HepG2 (cell line): ENCODE data around the gene RAD52. TPM values are rescaled to one million over a fixed set of nuclear protein-coding genes. Genes with fewer than 3 reads are reported as not detected.

Source experiments
- ATAC-seq: fragments of 200-7000 bp; cut with Tn5 transposase; 3 replicates; pipeline ENCODE4 v1.9.1; 2020; ENCODE audit warnings: mild to moderate bottlenecking, moderate library complexity
- BruUV-seq: library from RNA; stranded (reverse); fragments of 400-500 nt; replicated peaks from 2 replicates; lab custom pipeline; 2021; lab: Mats Ljungman, UMichigan
- CTCF ChIA-PET: fragments of 300-600 bp; formaldehyde crosslinking; extraction: SDS; loops from one replicate; lab custom pipeline; 2021; ENCODE audit warnings: low total read pairs, inconsistent platforms, low intra/inter-chr PET ratio; lab: Yijun Ruan, JAX
- POLR2A ChIA-PET: fragments of 350-600 bp; sonication (Branson Sonifier 250); formaldehyde crosslinking; loops from one replicate; lab custom pipeline; 2020; ENCODE audit warnings: antibody characterized with exemption, inconsistent platforms; lab: Yijun Ruan, JAX
- DNase-seq: peaks from one replicate; pipeline ENCODE4 v3.0.0-alpha.2; 2015; ENCODE audit warnings: low spot score
- FAIRE-seq: peaks from 3 replicates; lab custom pipeline; 2011; peaks lifted over from hg19 to GRCh38; lab: Jason Lieb, UNC
- H2AFZ ChIP-seq: one replicate; pipeline ENCODE4 v1.6.1; 2011; ENCODE audit warnings: low read length, inconsistent platforms
- H3K27ac ChIP-seq: fragments of 300-600 bp; 3 replicates; pipeline ENCODE4 v1.8.0; 2011; ENCODE audit warnings: mixed run types, mild to moderate bottlenecking, mixed read lengths, low read length, inconsistent platforms; ENCODE audit not compliant: insufficient read depth; ENCODE audit errors: extremely low read length
- H3K27me3 ChIP-seq, 2 experiments: fragments of 200-600 bp in 1 of 2; 2 replicates in 1 of 2; 3 replicates in 1 of 2; pipeline versions ENCODE4 v1.6.0 to v1.8.0; 2011; ENCODE audit warnings: low read length in 2 of 2, mild to moderate bottlenecking in 2 of 2, moderate library complexity in 2 of 2, inconsistent platforms in 1 of 2; ENCODE audit not compliant: insufficient read depth in 2 of 2, control insufficient read depth in 1 of 2
- H3K36me3 ChIP-seq, 2 experiments: fragments of 200-600 bp in 1 of 2; replicated peaks in 1 of 2; 2 replicates in 1 of 2; 3 replicates in 1 of 2; pipeline versions ENCODE4 v1.5.1 to v1.8.0; 2011; ENCODE audit warnings: low read length in 2 of 2, inconsistent platforms in 1 of 2; ENCODE audit not compliant: insufficient read depth in 2 of 2, control insufficient read depth in 1 of 2
- H3K4me1 ChIP-seq: 2 replicates; pipeline ENCODE4 v1.5.1; 2012; ENCODE audit warnings: low read length, inconsistent platforms; ENCODE audit not compliant: insufficient read depth
- H3K4me2 ChIP-seq: 2 replicates; pipeline ENCODE4 v1.6.0; 2011; ENCODE audit warnings: low read depth, low read length, inconsistent platforms
- H3K4me3 ChIP-seq, 3 experiments: fragments of 200-600 bp in 1 of 3; sonication (generic), shearing (Covaris generic) in 1 of 3; replicated peaks in 1 of 3; 2 replicates each; pipeline ENCODE4 v1.5.1; 2011 to 2016; ENCODE audit warnings: low read length in 3 of 3, inconsistent platforms in 2 of 3, low read depth in 2 of 3, mild to moderate bottlenecking in 2 of 3, control low read depth in 1 of 3, mixed read lengths in 1 of 3; ENCODE audit not compliant: insufficient read depth in 1 of 3
- H3K79me2 ChIP-seq: one replicate; pipeline ENCODE4 v1.6.1; 2011; ENCODE audit warnings: low read length, inconsistent platforms; ENCODE audit not compliant: insufficient read depth
- H3K9ac ChIP-seq: 2 replicates; pipeline ENCODE4 v1.6.0; 2011; ENCODE audit warnings: mild to moderate bottlenecking, low read depth, low read length, inconsistent platforms; ENCODE audit not compliant: insufficient read depth
- H3K9me3 ChIP-seq: 2 replicates; pipeline ENCODE4 v1.5.1; 2012; ENCODE audit warnings: mild to moderate bottlenecking, low read length
- H4K20me1 ChIP-seq: 2 replicates; pipeline ENCODE4 v1.6.0; 2011; ENCODE audit warnings: inconsistent platforms, mild to moderate bottlenecking, low read length, moderate library complexity; ENCODE audit not compliant: insufficient read depth
- ARHGAP35 ChIP-seq: sonication (generic); formaldehyde crosslinking; IDR thresholded peaks from 2 replicates; pipeline ENCODE4 v1.9.0; 2022; ENCODE audit warnings: mild to moderate bottlenecking, inconsistent platforms, moderate library complexity, missing genetic modification reagents, borderline replicate concordance
- ARID2 ChIP-seq: sonication (generic); formaldehyde crosslinking; IDR thresholded peaks from 2 replicates; pipeline ENCODE4 v1.8.1; 2022; ENCODE audit warnings: mild to moderate bottlenecking, missing genetic modification reagents, borderline replicate concordance
- CHCHD3 ChIP-seq: sonication (generic); formaldehyde crosslinking; IDR thresholded peaks from 2 replicates; pipeline ENCODE4 v1.8.0; 2022; ENCODE audit warnings: mild to moderate bottlenecking, missing genetic modification reagents, moderate library complexity
- DNMT1 ChIP-seq: sonication (generic); formaldehyde crosslinking; IDR thresholded peaks from 2 replicates; pipeline ENCODE4 v1.5.1; 2020; ENCODE audit warnings: mild to moderate bottlenecking, missing genetic modification reagents
- NFRKB ChIP-seq: fragments of 450-650 bp; IDR thresholded peaks from 2 replicates; pipeline ENCODE4 v1.6.1; 2017
- SIN3A ChIP-seq: IDR thresholded peaks from 2 replicates; pipeline ENCODE4 v1.6.1; 2011; ENCODE audit warnings: low read depth, mild to moderate bottlenecking, control low read depth, low read length, borderline replicate concordance
- SKI ChIP-seq: fragments of 450-650 bp; IDR thresholded peaks from one replicate; pipeline ENCODE4 v1.6.1; 2018; ENCODE audit warnings: mild to moderate bottlenecking; ENCODE audit not compliant: partially characterized antibody
- SMARCE1 ChIP-seq: fragments of 450-650 bp; IDR thresholded peaks from 2 replicates; pipeline ENCODE4 v1.6.1; 2017; ENCODE audit warnings: borderline replicate concordance
- STAT5B ChIP-seq: sonication (generic); formaldehyde crosslinking; IDR thresholded peaks from 2 replicates; pipeline ENCODE4 v1.4.0; 2020; ENCODE audit warnings: missing genetic modification reagents
- ZFP36 ChIP-seq: fragments of 150-350 bp; IDR thresholded peaks from 2 replicates; pipeline ENCODE4 v1.6.1; 2018; ENCODE audit warnings: borderline replicate concordance, low read length, low read depth; ENCODE audit not compliant: partially characterized antibody
- ZNF3 ChIP-seq: IDR thresholded peaks from 2 replicates; pipeline ENCODE4 v1.7.0; 2017; ENCODE audit warnings: inconsistent platforms
- ZNF564 ChIP-seq: sonication (generic); formaldehyde crosslinking; IDR thresholded peaks from 2 replicates; pipeline ENCODE4 v1.8.1; 2023; ENCODE audit warnings: mild to moderate bottlenecking, missing genetic modification reagents
- WGBS: methylation state at CpG from one replicate; pipeline ENCODE4 v1.1.6; 2017; ENCODE audit warnings: low lambda C conversion rate; 5-methylcytosine and 5-hydroxymethylcytosine counted together
- in situ Hi-C: cut with HindIII; loops from 2 replicates; pipeline ENCODE4 v1.10.0; 2017; ENCODE audit warnings: low pct_unique_long_range_greater_than_20kb; ENCODE audit not compliant: extremely low pct_ligation_motif_present
- intact Hi-C: fragments of 100-400 bp; cut with micrococcal nuclease; formaldehyde crosslinking; loops from one replicate; pipeline ENCODE4 v1.10.0; 2022; ENCODE audit not compliant: unreplicated experiment
- polyA plus RNA-seq, 8 experiments: library from polyadenylated mRNA; depleted of rRNA in 3 of 8; stranded (reverse) in 7 of 8; unstranded in 1 of 8; fragments of >200 nt; fragmentation: Illumina TruSeq in 4 of 8; extraction: Trizol in 4 of 8; gene quantifications; 2 replicates each; pipeline versions ENCODE4 v1.2.1 to v1.2.3, GENCODE V29; 2011 to 2016; ENCODE audit warnings: low read depth in 4 of 8, missing spikeins in 1 of 8, mixed read lengths in 1 of 8; ENCODE audit not compliant: insufficient read depth in 1 of 8
- total RNA-seq, 5 experiments: library from RNA; depleted of rRNA; stranded (reverse); fragments of >200 nt; fragmentation: Illumina TruSeq; extraction: Trizol; gene quantifications; 2 replicates each; pipeline ENCODE4 v1.2.3, GENCODE V29; 2016; ENCODE audit warnings: low read depth in 1 of 5
- TF ChIP-seq, protein P1 (sequence below): IDR thresholded peaks from 2 replicates; pipeline ENCODE4 v1.6.1; 2016; ENCODE audit warnings: missing compliant biosample characterization, missing genetic modification reagents, borderline replicate concordance

Gene RAD52
- total and polyA plus RNA-seq, 2 of the 13 experiments (the other 11 are each of a cell fraction or from before 2014, with no cell fraction given) = 14.3 to 19.9 TPM

GRCh38 chr12:968545-968944 lies 19.1 kb upstream of the RAD52 start:
- ChIA-PET CTCF (no interaction called here), POLR2A (no interaction called here)
- DNase-seq (no peak), ATAC-seq (no peak), FAIRE-seq (no peak)
- no peak overlapping the region for H3K9ac ChIP-seq
- in situ Hi-C loops = no loop called here
- H3K36me3 ChIP-seq = no peaks in the 10 kb centered on the region
- H4K20me1 ChIP-seq = no peaks in the 10 kb centered on the region
- WGBS = 21% methylated on average over 4 of the region's 4 CpGs
- TF ChIP-seq NFRKB (no peak), STAT5B (CRISPR knock-in tag) (no peak), ZFP36 (no peak), DNMT1 (CRISPR knock-in tag) (no peak), CHCHD3 (CRISPR knock-in tag) (no peak), ZNF3 (CRISPR knock-in tag) (no peak), ARHGAP35 (CRISPR knock-in tag) (no peak), ARID2 (no peak), SMARCE1 (no peak), SKI (no peak), SIN3A (no peak), ZNF564 (CRISPR knock-in tag) (no peak)
- TF ChIP-seq, protein P1, sequence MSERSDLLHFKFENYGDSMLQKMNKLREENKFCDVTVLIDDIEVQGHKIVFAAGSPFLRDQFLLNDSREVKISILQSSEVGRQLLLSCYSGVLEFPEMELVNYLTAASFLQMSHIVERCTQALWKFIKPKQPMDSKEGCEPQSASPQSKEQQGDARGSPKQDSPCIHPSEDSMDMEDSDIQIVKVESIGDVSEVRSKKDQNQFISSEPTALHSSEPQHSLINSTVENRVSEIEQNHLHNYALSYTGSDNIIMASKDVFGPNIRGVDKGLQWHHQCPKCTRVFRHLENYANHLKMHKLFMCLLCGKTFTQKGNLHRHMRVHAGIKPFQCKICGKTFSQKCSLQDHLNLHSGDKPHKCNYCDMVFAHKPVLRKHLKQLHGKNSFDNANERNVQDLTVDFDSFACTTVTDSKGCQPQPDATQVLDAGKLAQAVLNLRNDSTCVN (CRISPR knock-in tag) = no peak
- H3K4me3 ChIP-seq = no peak overlapping the region
- no peaks in the 10 kb centered on the region for H3K9me3 ChIP-seq
- H3K27ac ChIP-seq = no peak overlapping the region
- no peaks in the 10 kb centered on the region for H3K4me1 ChIP-seq
- H2AFZ ChIP-seq = no peak overlapping the region
- H3K27me3 ChIP-seq = no peaks in the 10 kb centered on the region
- H3K79me2 ChIP-seq = no peaks in the 10 kb centered on the region
- BruUV-seq = no TSS peak
- no peak overlapping the region for H3K4me2 ChIP-seq
- intact Hi-C loops = no loop called here
